ENCODE measurements around the gene CCDC110.

Gene CCDC110

DNA sequence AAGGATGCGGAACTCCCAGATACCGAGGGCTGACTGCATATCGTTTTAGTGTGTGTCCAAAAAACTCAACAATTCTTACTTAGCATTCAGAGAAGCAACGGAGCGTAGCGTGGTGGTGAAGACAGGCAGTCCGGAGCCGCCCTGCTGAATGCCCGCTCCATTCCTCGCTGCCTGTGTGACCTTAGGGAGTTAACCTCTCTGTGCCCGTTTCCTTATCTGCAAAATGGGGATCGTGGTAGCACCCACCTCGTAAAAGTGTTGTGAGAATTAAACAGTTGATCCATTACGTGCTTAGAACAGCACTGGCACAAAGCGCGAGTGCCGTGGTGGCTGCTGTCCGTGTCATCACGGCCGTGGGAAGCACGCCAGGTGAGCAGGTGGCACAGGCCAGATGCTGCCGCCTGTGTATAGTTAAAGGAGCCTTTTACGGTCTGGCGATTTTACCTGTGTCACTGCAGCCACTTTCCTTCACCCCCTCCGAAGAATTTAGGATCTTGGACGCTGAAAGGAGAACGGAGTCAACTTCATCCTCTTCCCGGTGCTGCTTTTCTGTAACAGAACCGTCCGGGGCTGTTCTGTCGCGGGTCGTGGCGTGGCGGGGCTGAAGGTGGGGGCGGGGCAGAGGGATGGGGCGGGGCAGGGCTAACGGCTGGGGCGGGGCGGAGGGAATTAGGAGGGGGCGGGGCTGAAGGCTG lies 885 bp downstream of the CCDC110 start:
- H3K4me3 ChIP-seq (ENCODE audit: low read depth in 1 of 2, low read length in 2 of 2), result peak overlapping the region; percentile 73 to 83
- H3K36me3 ChIP-seq (ENCODE audit: control insufficient read depth in 1 of 2, insufficient read depth in 2 of 2, low read length in 2 of 2), result no peaks in the 10 kb centered on the region
- H3K27me3 ChIP-seq (ENCODE audit: low read depth, low read length), result no peaks in the 10 kb centered on the region
- H3K4me1 ChIP-seq (ENCODE audit: control insufficient read depth in 1 of 2, insufficient read depth in 2 of 2, low read length in 2 of 2), result no peaks in the 10 kb centered on the region
- H3K27ac ChIP-seq (ENCODE audit: low read length), result no peak overlapping the region
- H3K9me3 ChIP-seq (ENCODE audit: control insufficient read depth in 1 of 2, low read length in 2 of 2), result no peaks in the 10 kb centered on the region

DNA sequence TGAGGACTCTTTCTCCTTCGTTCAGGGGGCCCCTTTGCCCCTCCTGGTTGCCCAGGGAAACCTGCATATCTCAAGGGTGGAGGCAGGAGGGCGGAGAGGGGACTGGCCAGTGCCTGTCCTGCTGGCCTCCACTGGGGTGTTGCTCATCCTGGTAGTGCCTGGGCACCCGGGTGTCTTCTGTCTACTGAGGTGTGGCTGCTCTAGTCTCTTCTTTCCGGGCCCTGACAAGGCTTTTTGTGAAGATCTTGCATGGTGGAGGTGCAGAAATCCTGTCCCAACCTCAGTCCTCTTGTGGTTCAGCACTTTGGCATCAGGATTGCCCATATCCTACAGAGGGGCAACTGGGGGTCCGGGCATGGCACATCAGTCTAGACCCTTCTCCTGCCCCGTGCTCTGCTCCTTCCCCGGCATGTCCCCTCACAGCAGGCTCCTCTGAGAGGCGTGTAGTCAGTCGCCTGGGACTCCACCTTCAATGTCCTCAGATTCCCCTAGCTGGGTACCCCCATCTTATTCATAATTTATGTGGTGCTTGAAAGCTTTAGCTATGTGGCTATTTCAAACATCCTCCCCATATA lies 1.9 kb downstream of the CCDC110 start:
- Histone ChIP-seq H3K4me3 (ENCODE audit: low read depth in 1 of 2, low read length in 2 of 2) (no peak overlapping the region), H3K27me3 (ENCODE audit: low read depth, low read length) (no peaks in the 10 kb centered on the region), H3K4me1 (ENCODE audit: control insufficient read depth in 1 of 2, insufficient read depth in 2 of 2, low read length in 2 of 2) (no peaks in the 10 kb centered on the region), H3K36me3 (ENCODE audit: control insufficient read depth in 1 of 2, insufficient read depth in 2 of 2, low read length in 2 of 2) (no peaks in the 10 kb centered on the region), H3K9me3 (ENCODE audit: control insufficient read depth in 1 of 2, low read length in 2 of 2) (no peaks in the 10 kb centered on the region), H3K27ac (ENCODE audit: low read length) (no peak overlapping the region)

DNA sequence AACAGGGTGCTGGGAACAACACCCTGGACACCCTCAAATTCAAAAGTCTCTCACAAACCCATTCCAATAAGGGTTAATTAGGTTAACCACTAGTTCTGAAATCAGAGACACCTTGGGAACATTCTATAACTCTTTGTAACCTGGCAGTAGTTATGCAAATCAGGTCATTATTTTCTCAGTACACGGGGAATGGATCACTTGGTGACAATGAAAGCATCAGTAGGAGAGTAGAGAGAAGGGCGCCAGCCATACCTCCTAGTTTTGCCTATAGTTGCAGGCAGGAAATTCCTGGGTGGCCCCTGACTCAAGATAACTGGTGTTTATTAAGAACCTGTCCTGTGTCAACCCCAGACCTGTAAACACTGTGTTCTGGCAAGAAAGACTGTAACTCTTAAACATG lies 2.5 kb downstream of the CCDC110 start:
- no peak overlapping the region for H3K27ac ChIP-seq (ENCODE audit: low read length)
- H3K9me3 ChIP-seq (ENCODE audit: control insufficient read depth in 1 of 2, low read length in 2 of 2), result no peaks in the 10 kb centered on the region

DNA sequence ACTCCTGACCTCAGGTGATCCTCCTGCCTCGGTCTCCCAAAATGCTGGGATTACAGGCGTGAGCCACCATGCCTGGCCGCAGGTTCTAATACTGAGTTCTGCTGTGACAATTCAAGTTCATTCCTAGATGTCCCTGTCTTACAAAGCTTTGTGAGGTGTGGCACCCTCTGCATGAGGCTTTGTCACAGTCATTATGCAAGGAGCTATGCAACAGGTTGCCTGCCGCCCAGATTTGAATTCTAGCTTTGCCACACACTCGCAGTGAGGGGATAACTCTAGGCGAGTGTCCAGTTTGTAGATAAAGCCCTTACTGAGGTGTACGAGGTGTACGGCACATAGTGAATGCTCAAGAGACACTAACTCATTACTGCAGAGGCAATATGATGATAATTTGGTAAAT lies 3.5 kb downstream of the CCDC110 start:
- H3K36me3 ChIP-seq (ENCODE audit: control insufficient read depth in 1 of 2, insufficient read depth in 2 of 2, low read length in 2 of 2), result no peaks in the 10 kb centered on the region

More for the DNA sequence above, 2.5 kb downstream of the CCDC110 start:
- H3K4me1 ChIP-seq (ENCODE audit: control insufficient read depth in 1 of 2, insufficient read depth in 2 of 2, low read length in 2 of 2), result no peaks in the 10 kb centered on the region
- no peaks in the 10 kb centered on the region for H3K27me3 ChIP-seq (ENCODE audit: low read depth, low read length)
- H3K4me3 ChIP-seq (ENCODE audit: low read depth in 1 of 2, low read length in 2 of 2), result no peak overlapping the region
- no peaks in the 10 kb centered on the region for H3K36me3 ChIP-seq (ENCODE audit: control insufficient read depth in 1 of 2, insufficient read depth in 2 of 2, low read length in 2 of 2)

DNA sequence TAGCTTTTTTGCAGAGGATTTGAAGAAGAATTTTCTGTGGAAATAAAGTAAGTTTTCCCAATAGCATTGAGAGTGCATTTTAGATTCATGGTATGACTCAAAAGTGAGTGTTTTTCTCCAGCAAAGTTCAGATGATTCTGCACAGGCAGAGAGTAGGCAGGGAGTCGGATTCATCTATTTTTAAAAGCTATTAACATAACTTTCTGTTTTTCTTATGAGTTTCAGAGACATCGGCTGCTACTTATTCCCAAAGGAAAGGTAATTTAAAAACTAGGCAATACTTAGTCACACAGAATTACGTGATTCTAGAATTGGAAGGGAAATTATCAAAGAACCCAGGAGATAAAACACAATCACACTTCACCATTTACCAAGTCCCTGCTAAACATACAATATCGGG lies 4.4 kb downstream of the CCDC110 start:
- Histone ChIP-seq H3K4me3 (ENCODE audit: low read depth in 1 of 2, low read length in 2 of 2) (no peak overlapping the region), H3K4me1 (ENCODE audit: control insufficient read depth in 1 of 2, insufficient read depth in 2 of 2, low read length in 2 of 2) (no peaks in the 10 kb centered on the region), H3K27me3 (ENCODE audit: low read depth, low read length) (no peaks in the 10 kb centered on the region), H3K27ac (ENCODE audit: low read length) (no peak overlapping the region), H3K9me3 (ENCODE audit: control insufficient read depth in 1 of 2, low read length in 2 of 2) (no peaks in the 10 kb centered on the region), H3K36me3 (ENCODE audit: control insufficient read depth in 1 of 2, insufficient read depth in 2 of 2, low read length in 2 of 2) (no peaks in the 10 kb centered on the region)

More for the DNA sequence above, 3.5 kb downstream of the CCDC110 start:
- H3K4me1 ChIP-seq (ENCODE audit: control insufficient read depth in 1 of 2, insufficient read depth in 2 of 2, low read length in 2 of 2), result no peaks in the 10 kb centered on the region
- no peaks in the 10 kb centered on the region for H3K9me3 ChIP-seq (ENCODE audit: control insufficient read depth in 1 of 2, low read length in 2 of 2)
- no peaks in the 10 kb centered on the region for H3K27me3 ChIP-seq (ENCODE audit: low read depth, low read length)
- no peak overlapping the region for H3K4me3 ChIP-seq (ENCODE audit: low read depth in 1 of 2, low read length in 2 of 2)
- H3K27ac ChIP-seq (ENCODE audit: low read length), result no peak overlapping the region

DNA sequence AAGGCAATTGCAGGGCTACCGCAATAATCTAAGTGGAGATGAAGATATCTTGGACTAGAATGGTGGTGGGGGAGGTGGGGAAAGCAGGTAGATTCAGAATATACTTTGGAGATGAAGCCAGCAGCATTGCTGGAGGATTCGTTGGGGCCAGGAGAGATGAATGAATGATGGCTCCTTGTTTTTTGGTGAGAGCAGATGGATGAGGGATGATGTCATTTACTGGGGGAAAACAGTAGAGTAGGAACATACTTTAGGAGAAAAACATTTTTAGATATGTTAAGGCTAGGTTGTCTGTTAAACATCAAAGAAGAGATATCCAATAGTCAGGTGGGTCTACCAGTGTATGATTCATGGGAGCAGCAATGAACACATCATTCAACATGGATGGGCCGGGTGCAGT lies 5.8 kb downstream of the CCDC110 start:
- Histone ChIP-seq H3K36me3 (ENCODE audit: control insufficient read depth in 1 of 2, insufficient read depth in 2 of 2, low read length in 2 of 2) (no peaks in the 10 kb centered on the region), H3K27me3 (ENCODE audit: low read depth, low read length) (no peaks in the 10 kb centered on the region), H3K27ac (ENCODE audit: low read length) (no peak overlapping the region), H3K4me1 (ENCODE audit: control insufficient read depth in 1 of 2, insufficient read depth in 2 of 2, low read length in 2 of 2) (no peaks in the 10 kb centered on the region), H3K4me3 (ENCODE audit: low read depth in 1 of 2, low read length in 2 of 2) (no peak overlapping the region), H3K9me3 (ENCODE audit: control insufficient read depth in 1 of 2, low read length in 2 of 2) (no peaks in the 10 kb centered on the region)

DNA sequence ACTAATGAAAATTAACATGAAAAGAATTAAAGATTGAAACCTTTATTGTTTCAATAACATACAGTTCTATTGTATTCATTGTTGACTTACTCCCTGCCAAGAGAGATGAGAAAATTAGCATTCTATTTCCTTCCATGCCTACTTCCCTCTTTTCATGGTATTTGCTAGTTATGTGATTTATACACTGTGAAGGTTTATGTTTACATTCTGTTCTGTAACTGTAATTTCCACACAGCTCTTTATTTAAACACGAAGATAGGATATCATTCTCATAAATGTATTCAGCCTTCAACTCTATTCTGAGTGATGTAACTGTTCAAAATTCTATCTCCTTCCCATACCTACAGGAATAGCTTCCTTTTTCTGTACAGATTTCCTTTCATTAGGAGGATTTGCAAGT lies 6.6 kb downstream of the CCDC110 start:
- Histone ChIP-seq H3K9me3 (ENCODE audit: control insufficient read depth in 1 of 2, low read length in 2 of 2) (no peaks in the 10 kb centered on the region), H3K27ac (ENCODE audit: low read length) (no peak overlapping the region)

DNA sequence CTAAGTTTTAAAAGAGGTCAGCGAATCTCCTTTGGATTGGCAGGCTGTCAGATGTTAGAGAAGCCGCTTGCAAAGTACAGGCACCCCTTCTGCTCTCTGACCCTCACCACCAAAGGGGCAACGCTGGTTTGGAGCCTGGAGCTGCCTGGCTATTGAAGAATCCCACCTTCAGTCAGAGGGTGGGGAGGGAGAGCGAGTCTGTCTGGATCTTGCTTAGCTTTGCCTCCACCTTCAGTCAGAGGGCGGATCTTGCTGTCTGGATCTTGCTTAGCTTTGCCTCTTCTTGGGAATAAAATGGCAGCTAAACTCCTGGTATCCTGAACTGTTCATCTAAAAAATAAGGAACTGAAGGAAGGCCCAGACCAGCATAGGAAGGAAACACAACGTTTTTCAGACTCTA lies 7.3 kb downstream of the CCDC110 start:
- Histone ChIP-seq H3K9me3 (ENCODE audit: control insufficient read depth in 1 of 2, low read length in 2 of 2) (no peaks in the 10 kb centered on the region), H3K27ac (ENCODE audit: low read length) (no peak overlapping the region)

More for the DNA sequence above, 6.6 kb downstream of the CCDC110 start:
- H3K36me3 ChIP-seq (ENCODE audit: control insufficient read depth in 1 of 2, insufficient read depth in 2 of 2, low read length in 2 of 2), result peaks cover 0 to 2% of the 10 kb centered on the region in 2 donors
- no peak overlapping the region for H3K4me3 ChIP-seq (ENCODE audit: low read depth in 1 of 2, low read length in 2 of 2)
- no peaks in the 10 kb centered on the region for H3K4me1 ChIP-seq (ENCODE audit: control insufficient read depth in 1 of 2, insufficient read depth in 2 of 2, low read length in 2 of 2)
- H3K27me3 ChIP-seq (ENCODE audit: low read depth, low read length), result no peaks in the 10 kb centered on the region

DNA sequence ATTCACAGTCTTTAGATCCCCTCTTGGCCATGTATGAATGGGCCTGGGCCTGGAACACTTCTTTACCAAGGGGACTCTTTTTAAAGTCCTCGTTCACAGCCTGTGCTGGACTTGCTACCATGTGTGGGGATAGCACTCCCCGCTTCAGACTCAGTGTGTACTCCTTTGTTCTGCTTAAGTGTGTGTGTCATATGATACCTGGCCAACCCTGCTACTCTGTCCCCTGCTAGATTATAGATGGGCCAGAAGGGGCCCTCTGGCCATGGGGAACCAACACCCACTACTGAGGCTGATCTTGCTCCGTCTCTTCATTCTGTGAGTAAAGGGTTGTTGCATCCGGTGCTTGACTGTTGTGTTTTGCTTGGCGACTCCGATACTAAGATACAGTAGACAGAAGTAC lies 8.0 kb downstream of the CCDC110 start:
- H3K4me3 ChIP-seq (ENCODE audit: low read depth in 1 of 2, low read length in 2 of 2), result no peak overlapping the region
- H3K27ac ChIP-seq (ENCODE audit: low read length), result no peak overlapping the region
- no peaks in the 10 kb centered on the region for H3K27me3 ChIP-seq (ENCODE audit: low read depth, low read length)
- H3K36me3 ChIP-seq (ENCODE audit: control insufficient read depth in 1 of 2, insufficient read depth in 2 of 2, low read length in 2 of 2), result peaks cover 0 to 8% of the 10 kb centered on the region in 2 donors
- H3K9me3 ChIP-seq (ENCODE audit: control insufficient read depth in 1 of 2, low read length in 2 of 2), result no peaks in the 10 kb centered on the region
- no peaks in the 10 kb centered on the region for H3K4me1 ChIP-seq (ENCODE audit: control insufficient read depth in 1 of 2, insufficient read depth in 2 of 2, low read length in 2 of 2)

More for the DNA sequence above, 7.3 kb downstream of the CCDC110 start:
- Histone ChIP-seq H3K4me1 (ENCODE audit: control insufficient read depth in 1 of 2, insufficient read depth in 2 of 2, low read length in 2 of 2) (no peaks in the 10 kb centered on the region), H3K36me3 (ENCODE audit: control insufficient read depth in 1 of 2, insufficient read depth in 2 of 2, low read length in 2 of 2) (peaks cover 0 to 8% of the 10 kb centered on the region in 2 donors), H3K27me3 (ENCODE audit: low read depth, low read length) (no peaks in the 10 kb centered on the region), H3K4me3 (ENCODE audit: low read depth in 1 of 2, low read length in 2 of 2) (no peak overlapping the region)

DNA sequence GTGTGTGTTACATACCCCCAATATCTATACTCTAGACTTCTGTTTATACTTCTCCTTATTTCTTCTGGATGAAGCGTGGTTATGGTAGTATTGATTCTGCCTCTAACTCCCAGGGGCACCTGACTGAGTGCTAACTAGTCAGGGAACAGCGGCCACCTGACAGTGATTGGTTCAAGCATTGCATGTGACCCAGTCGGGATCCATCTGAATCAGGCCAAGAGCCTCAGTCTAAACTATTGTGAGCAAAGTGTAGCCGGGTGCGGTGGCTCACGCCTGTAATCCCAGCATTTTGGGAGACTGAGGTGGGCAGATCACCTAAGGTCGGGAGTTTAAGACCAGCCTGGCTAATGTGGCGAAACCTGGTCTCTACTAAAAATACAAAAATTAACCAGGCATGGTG lies 10.0 kb downstream of the CCDC110 start:
- Histone ChIP-seq H3K4me3 (ENCODE audit: low read depth in 1 of 2, low read length in 2 of 2) (no peak overlapping the region), H3K27me3 (ENCODE audit: low read depth, low read length) (no peaks in the 10 kb centered on the region), H3K9me3 (ENCODE audit: control insufficient read depth in 1 of 2, low read length in 2 of 2) (no peaks in the 10 kb centered on the region), H3K4me1 (ENCODE audit: control insufficient read depth in 1 of 2, insufficient read depth in 2 of 2, low read length in 2 of 2) (no peaks in the 10 kb centered on the region), H3K27ac (ENCODE audit: low read length) (no peak overlapping the region), H3K36me3 (ENCODE audit: control insufficient read depth in 1 of 2, insufficient read depth in 2 of 2, low read length in 2 of 2) (peaks cover 0 to 8% of the 10 kb centered on the region in 2 donors)

DNA sequence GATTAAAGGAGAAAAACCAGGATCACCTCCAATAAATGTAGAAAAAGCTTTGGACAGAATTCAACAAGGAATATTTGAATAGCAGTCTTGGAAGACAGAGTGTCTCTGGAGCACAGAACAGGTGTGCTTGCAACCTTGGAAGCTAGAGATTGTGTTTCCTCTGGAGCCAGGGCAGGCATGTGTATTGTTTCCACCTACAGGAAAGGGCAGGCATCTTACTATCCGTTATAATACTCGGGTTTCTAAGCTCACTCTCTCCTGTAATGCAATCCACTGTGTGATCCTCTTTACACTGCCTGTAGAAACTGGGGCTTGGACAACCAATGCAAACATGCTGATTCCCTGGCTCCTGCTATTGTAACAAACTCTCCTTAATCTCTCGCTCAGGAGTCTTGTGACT lies 14.4 kb downstream of the CCDC110 start:
- no peak overlapping the region for H3K4me3 ChIP-seq (ENCODE audit: low read depth in 1 of 2, low read length in 2 of 2)
- no peaks in the 10 kb centered on the region for H3K27me3 ChIP-seq (ENCODE audit: low read depth, low read length)
- H3K36me3 ChIP-seq (ENCODE audit: control insufficient read depth in 1 of 2, insufficient read depth in 2 of 2, low read length in 2 of 2), result peaks cover 0 to 8% of the 10 kb centered on the region in 2 donors
- no peaks in the 10 kb centered on the region for H3K4me1 ChIP-seq (ENCODE audit: control insufficient read depth in 1 of 2, insufficient read depth in 2 of 2, low read length in 2 of 2)
- H3K27ac ChIP-seq (ENCODE audit: low read length), result no peak overlapping the region
- no peaks in the 10 kb centered on the region for H3K9me3 ChIP-seq (ENCODE audit: control insufficient read depth in 1 of 2, low read length in 2 of 2)

DNA sequence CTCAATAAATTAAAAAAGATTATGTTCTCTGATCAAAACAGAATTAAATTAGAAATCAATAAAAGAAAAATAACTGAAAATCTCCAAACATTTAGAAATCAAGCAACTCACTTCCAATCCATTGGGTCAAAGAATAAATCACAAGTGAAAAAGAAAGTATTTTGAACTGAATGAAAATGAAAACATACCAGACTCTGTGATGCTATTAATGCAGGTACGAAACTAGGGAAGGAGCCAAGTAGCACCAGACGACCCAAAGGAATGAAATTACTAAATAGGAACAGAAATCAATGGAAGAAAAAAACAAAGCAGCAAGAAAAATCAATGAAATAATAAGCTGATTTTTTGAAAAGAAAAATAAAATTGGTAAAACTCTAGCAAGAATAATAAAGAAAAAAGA lies 15.4 kb downstream of the CCDC110 start:
- H3K4me3 ChIP-seq (ENCODE audit: low read depth in 1 of 2, low read length in 2 of 2), result no peak overlapping the region
- no peak overlapping the region for H3K27ac ChIP-seq (ENCODE audit: low read length)
- peaks cover 0 to 8% of the 10 kb centered on the region in 2 donors for H3K36me3 ChIP-seq (ENCODE audit: control insufficient read depth in 1 of 2, insufficient read depth in 2 of 2, low read length in 2 of 2)
- H3K4me1 ChIP-seq (ENCODE audit: control insufficient read depth in 1 of 2, insufficient read depth in 2 of 2, low read length in 2 of 2), result no peaks in the 10 kb centered on the region
- no peaks in the 10 kb centered on the region for H3K27me3 ChIP-seq (ENCODE audit: low read depth, low read length)
- H3K9me3 ChIP-seq (ENCODE audit: control insufficient read depth in 1 of 2, low read length in 2 of 2), result no peaks in the 10 kb centered on the region
